IMR-90 (cell line): Measurements from ENCODE around the gene GCFC2. TPM values are rescaled to one million over a fixed set of nuclear protein-coding genes. Genes with fewer than 3 reads are reported as not detected.

Source experiments
- ATAC-seq: fragments of 200-7000 bp; cut with Tn5 transposase; 2 replicates; pipeline ENCODE4 v1.9.1; 2020; ENCODE audit warnings: low read depth, mild to moderate bottlenecking, moderate library complexity
- BruUV-seq: library from RNA; stranded (reverse); fragments of 400-500 nt; replicated peaks from 2 replicates; lab custom pipeline; 2021; lab: Mats Ljungman, UMichigan
- CTCF ChIA-PET: fragments of 300-600 bp; formaldehyde crosslinking; extraction: SDS; loops from one replicate; lab custom pipeline; 2021; ENCODE audit warnings: antibody characterized with exemption; lab: Yijun Ruan, JAX
- POLR2A ChIA-PET: fragments of 300-600 bp; sonication (Branson Sonifier 250); formaldehyde crosslinking; loops from one replicate; lab custom pipeline; 2022; ENCODE audit warnings: antibody characterized with exemption; ENCODE audit not compliant: unreplicated experiment; lab: Charles Lee
- DNase-seq: peaks from one replicate; pipeline ENCODE4 v3.0.0; 2013
- H2AFZ ChIP-seq: replicated peaks from 2 replicates; pipeline ENCODE3; 2013; ENCODE audit warnings: low read length, mild to moderate bottlenecking; ENCODE audit not compliant: poor library complexity
- H2AK5ac ChIP-seq: 2 replicates; pipeline ENCODE4 v1.6.1; 2013; ENCODE audit warnings: low read depth, low read length, inconsistent platforms
- H2AK9ac ChIP-seq: replicated peaks from 2 replicates; pipeline ENCODE3; 2013; ENCODE audit warnings: mild to moderate bottlenecking, low read depth, low read length, moderate library complexity; ENCODE audit not compliant: poor library complexity
- H2BK120ac ChIP-seq: 2 replicates; pipeline ENCODE4 v1.6.1; 2013; ENCODE audit warnings: low read depth, low read length, inconsistent platforms
- H2BK15ac ChIP-seq: 3 replicates; pipeline ENCODE4 v1.6.1; 2013; ENCODE audit warnings: low read depth, low read length, inconsistent platforms
- H2BK20ac ChIP-seq: 2 replicates; pipeline ENCODE4 v1.6.1; 2013; ENCODE audit warnings: low read depth, mild to moderate bottlenecking, inconsistent platforms, low read length, moderate library complexity
- H2BK5ac ChIP-seq: 2 replicates; pipeline ENCODE4 v1.6.1; 2013; ENCODE audit warnings: mild to moderate bottlenecking, low read depth, low read length, inconsistent platforms; ENCODE audit not compliant: poor library complexity, severe bottlenecking
- H3K14ac ChIP-seq: replicated peaks from 2 replicates; pipeline ENCODE4 v1.6.1; 2013; ENCODE audit warnings: low read depth, low read length, inconsistent platforms
- H3K18ac ChIP-seq: 2 replicates; pipeline ENCODE4 v1.6.1; 2013; ENCODE audit warnings: low read depth, low read length, control low read depth
- H3K23ac ChIP-seq: 2 replicates; pipeline ENCODE4 v1.6.1; 2013; ENCODE audit warnings: low read depth, low read length, inconsistent platforms
- H3K27ac ChIP-seq: 2 replicates; pipeline ENCODE4 v1.5.1; 2013; ENCODE audit warnings: mild to moderate bottlenecking, control low read depth, low read length; ENCODE audit not compliant: insufficient read depth
- H3K27me3 ChIP-seq: 2 replicates; pipeline ENCODE4 v1.6.1; 2013; ENCODE audit warnings: low read length; ENCODE audit not compliant: control insufficient read depth, insufficient read depth
- H3K36me3 ChIP-seq: 2 replicates; pipeline ENCODE4 v1.6.1; 2013; ENCODE audit warnings: low read length, mixed read lengths; ENCODE audit not compliant: control insufficient read depth, insufficient read depth
- H3K4ac ChIP-seq: 2 replicates; pipeline ENCODE4 v1.6.1; 2013; ENCODE audit warnings: low read depth, low read length, inconsistent platforms
- H3K4me1 ChIP-seq: 2 replicates; pipeline ENCODE4 v1.6.1; 2013; ENCODE audit warnings: low read length, mixed read lengths; ENCODE audit not compliant: control insufficient read depth, insufficient read depth
- H3K4me2 ChIP-seq: 2 replicates; pipeline ENCODE4 v1.6.1; 2013; ENCODE audit warnings: low read depth, mild to moderate bottlenecking, control low read depth, low read length, moderate library complexity
- H3K4me3 ChIP-seq: 2 replicates; pipeline ENCODE4 v1.5.1; 2013; ENCODE audit warnings: low read depth, mild to moderate bottlenecking, control low read depth, low read length, moderate library complexity; ENCODE audit not compliant: insufficient read depth
- H3K56ac ChIP-seq: 2 replicates; pipeline ENCODE4 v1.6.1; 2013; ENCODE audit warnings: low read length, inconsistent platforms; ENCODE audit not compliant: insufficient read depth; ENCODE audit errors: extremely low read depth
- H3K79me1 ChIP-seq, 2 experiments: 2 replicates each; pipeline ENCODE4 v1.6.1; 2013; ENCODE audit warnings: low read length in 2 of 2, inconsistent platforms in 1 of 2, low read depth in 1 of 2
- H3K9ac ChIP-seq: 2 replicates; pipeline ENCODE4 v1.6.1; 2013; ENCODE audit warnings: low read depth, low read length, control low read depth
- H3K9me1 ChIP-seq: 2 replicates; pipeline ENCODE4 v1.6.1; 2013; ENCODE audit warnings: low read length, inconsistent platforms; ENCODE audit not compliant: insufficient read depth
- H3K9me3 ChIP-seq: 2 replicates; pipeline ENCODE4 v1.6.1; 2013; ENCODE audit warnings: low read length; ENCODE audit not compliant: control insufficient read depth, insufficient read depth
- H4K20me1 ChIP-seq: 2 replicates; pipeline ENCODE4 v1.6.1; 2013; ENCODE audit warnings: low read length, inconsistent platforms; ENCODE audit not compliant: insufficient read depth
- H4K5ac ChIP-seq: 2 replicates; pipeline ENCODE4 v1.6.1; 2013; ENCODE audit warnings: mild to moderate bottlenecking, low read depth, low read length, control low read depth
- H4K8ac ChIP-seq, 2 experiments: 2 replicates each; pipeline ENCODE4 v1.6.1; 2013; ENCODE audit warnings: low read depth in 2 of 2, low read length in 2 of 2, control low read depth in 1 of 2, inconsistent platforms in 1 of 2
- H4K91ac ChIP-seq: 2 replicates; pipeline ENCODE4 v1.6.1; 2013; ENCODE audit warnings: low read depth, low read length, inconsistent platforms; ENCODE audit not compliant: insufficient read depth
- BHLHE40 ChIP-seq: fragments of 150-350 bp; IDR thresholded peaks from 2 replicates; pipeline ENCODE4 v1.6.1; 2016; ENCODE audit warnings: mild to moderate bottlenecking, low read depth, low read length
- FOS ChIP-seq: fragments of 150-350 bp; IDR thresholded peaks from 2 replicates; pipeline ENCODE4 v1.6.1; 2016; ENCODE audit warnings: low read depth, low read length
- USF2 ChIP-seq: fragments of 150-350 bp; IDR thresholded peaks from 2 replicates; pipeline ENCODE4 v1.6.1; 2017; ENCODE audit warnings: mild to moderate bottlenecking, antibody characterized with exemption, low read length, low read depth
- WGBS, 2 experiments: methylation state at CpG; one replicate each; pipeline versions ENCODE4 v1.1.5 to v1.1.7; 2013; ENCODE audit warnings: missing lambda C conversion rate in 2 of 2; ENCODE audit not compliant: insufficient read length in 1 of 2; ENCODE audit errors: extremely low coverage in 2 of 2; 5-methylcytosine and 5-hydroxymethylcytosine counted together
- dilution Hi-C: fragments of 300-500 bp; cut with HindIII; formaldehyde crosslinking; loops from one replicate; pipeline ENCODE4 v1.14.3; 2018; ENCODE audit warnings: low sequenced_read_pairs; ENCODE audit not compliant: unreplicated experiment
- in situ Hi-C: fragments of 300-500 bp; cut with MboI; formaldehyde crosslinking; loops from 3 replicates; pipeline ENCODE4 v1.14.3; 2019; ENCODE audit warnings: low sequenced_read_pairs, inconsistent platforms, mixed read lengths
- intact Hi-C: fragments of 100-400 bp; cut with micrococcal nuclease; formaldehyde crosslinking; loops from 2 replicates; pipeline ENCODE4 v1.10.0; 2022
- polyA plus RNA-seq, 3 experiments: library from polyadenylated mRNA; depleted of rRNA; stranded (reverse); fragments of >200 nt; gene quantifications; 2 replicates each; pipeline ENCODE4 v1.2.3, GENCODE V29; 2012; ENCODE audit warnings: low replicate concordance in 1 of 3
- total RNA-seq: library from RNA; depleted of rRNA; stranded (reverse); fragments of >200 nt; gene quantifications from 2 replicates; pipeline ENCODE4 v1.2.3, GENCODE V29; 2012

The GCFC2 gene
- total and polyA plus RNA-seq, 2 of the 4 experiments (the other 2 are of a cell fraction), result 6.4 to 10.0 TPM

- POLR2A ChIA-PET, result no interaction called here
- H3K4me2 ChIP-seq, result no peak overlapping the region
- H3K9me3 ChIP-seq, result no peaks in the 10 kb centered on the region
- no peak overlapping the region for H4K8ac ChIP-seq
- H3K18ac ChIP-seq, result no peak overlapping the region
- no peak overlapping the region for H3K27ac ChIP-seq
- intact Hi-C loops (no loop called here), in situ Hi-C loops (no loop called here), dilution Hi-C loops (no loop called here)
- H3K9me1 ChIP-seq, result no peaks in the 10 kb centered on the region; the same call in 1 of the 2 replicates
- TF ChIP-seq BHLHE40 (no peak), USF2 (no peak), FOS (no peak)
- H2BK20ac ChIP-seq, result no peak overlapping the region
- H2AK5ac ChIP-seq, result no peak overlapping the region
- no peak overlapping the region for H3K23ac ChIP-seq
- H3K36me3 ChIP-seq, result peaks cover 12% of the 10 kb centered on the region
- H3K9ac ChIP-seq, result no peak overlapping the region
- H2BK15ac ChIP-seq, result no peak overlapping the region
- no peaks in the 10 kb centered on the region for H4K20me1 ChIP-seq
- no peak overlapping the region for H2BK120ac ChIP-seq
- H3K14ac ChIP-seq, result no peak overlapping the region
- H3K4me1 ChIP-seq, result no peaks in the 10 kb centered on the region; the same call in 1 of the 2 replicates
- DNase-seq (no peak), ATAC-seq (no peak)
- no peak overlapping the region for H3K56ac ChIP-seq
- no peak overlapping the region for H3K4ac ChIP-seq
- H3K79me1 ChIP-seq, result no peaks in the 10 kb centered on the region; a peak in 1 of 4 replicates
- no peak overlapping the region for H2BK5ac ChIP-seq
- H2AK9ac ChIP-seq, result no peak overlapping the region
- CTCF ChIA-PET, result interaction anchor here (1.1 kb wide), 1 partner anchor 14 kb away, joined by 3 read pairs; no protein-coding TSS in a partner anchor
- no peak overlapping the region for H2AFZ ChIP-seq
- no TSS peak for BruUV-seq
- no peaks in the 10 kb centered on the region for H3K27me3 ChIP-seq
- H4K5ac ChIP-seq, result no peak overlapping the region
- WGBS, 2 experiments, result no CpG with 5 or more reads among the region's 4 CpGs
- H4K91ac ChIP-seq, result no peak overlapping the region
- H3K4me3 ChIP-seq, result no peak overlapping the region
Measured at GRCh38 chr2:75702593-75702992, 8.1 kb downstream of the GCFC2 start.
